ENCODE results near the gene NVL.

GRCh38 chr1:224262373-224263054 lies 67.5 kb downstream of the NVL start:
- TF ChIP-seq POLR2A (IDR thresholded peaks at IDR 0.05; ENCODE audit: low read length) (no peak), GATA1 (IDR thresholded peaks at IDR 0.05; ENCODE audit: low read depth, low read length) (no peak)
